Erythroblast (primary cell): ENCODE data around the gene ABLIM2.
"Not testable (repeated sequence)": the region's sequence is repeated elsewhere in the genome, so short reads cannot be mapped to it uniquely, and the experiment has no call there.

Experiments used
- DNase-seq, 2 experiments: peaks; one replicate each; lab custom pipeline; 2025; lab: John Stamatoyannopoulos, UW
- GATA1 ChIP-seq: IDR thresholded peaks from 2 replicates; pipeline ENCODE4 v1.6.1; 2011; ENCODE audit warnings: low read depth, mild to moderate bottlenecking, control low read depth, low read length, moderate library complexity
- POLR2A ChIP-seq: IDR thresholded peaks from 2 replicates; pipeline ENCODE4 v1.6.1; 2011; ENCODE audit warnings: mild to moderate bottlenecking, low read length

Gene ABLIM2

GRCh38 chr4:7945709-7946380 lies 212.8 kb downstream of the ABLIM2 start:
- TF ChIP-seq GATA1 (no peak), POLR2A (no peak)
- DNase-seq, result no peak

- no peak for DNase-seq
- TF ChIP-seq GATA1 (no peak), POLR2A (no peak)
Measured at GRCh38 chr4:7944599-7945220, 213.9 kb downstream of the ABLIM2 start.

- not testable (repeated sequence) for DNase-seq
Measured at GRCh38 chr4:7943688-7944087, 214.9 kb downstream of the ABLIM2 start.

- TF ChIP-seq POLR2A (no peak), GATA1 (no peak)
- no peak for DNase-seq
Measured at GRCh38 chr4:7943211-7943610, 215.4 kb downstream of the ABLIM2 start.

GRCh38 chr4:7941965-7942496 lies 216.6 kb downstream of the ABLIM2 start:
- no peak for DNase-seq
- TF ChIP-seq POLR2A (no peak), GATA1 (no peak)

GRCh38 chr4:7941111-7941964 lies 217.3 kb downstream of the ABLIM2 start:
- DNase-seq, result no peak
- TF ChIP-seq POLR2A, result no peak
- TF ChIP-seq GATA1, result no peak

- TF ChIP-seq POLR2A (no peak), GATA1 (no peak)
- peak; percentile 53 to 62 for DNase-seq
Measured at GRCh38 chr4:7939377-7940108, 219.1 kb downstream of the ABLIM2 start, which contains the start of gene AFAP1. Gene AFAP1 (minus strand): TSS chr4:7939861. CDS start chr4:7872078, 67,783 bp downstream.

- no peak for TF ChIP-seq GATA1
- no peak for TF ChIP-seq POLR2A
- DNase-seq, result no peak
Measured at GRCh38 chr4:7938609-7939376, 219.8 kb downstream of the ABLIM2 start.

GRCh38 chr4:7938266-7938608 lies 220.4 kb downstream of the ABLIM2 start:
- no peak for DNase-seq

GRCh38 chr4:7937006-7937405 lies 221.6 kb downstream of the ABLIM2 start:
- no peak for DNase-seq
- no peak for TF ChIP-seq POLR2A
- TF ChIP-seq GATA1, result no peak

More at GRCh38 chr4:7938266-7938608, 220.4 kb downstream of the ABLIM2 start:
- TF ChIP-seq GATA1, result no peak
- no peak for TF ChIP-seq POLR2A

- no peak for DNase-seq
- TF ChIP-seq POLR2A (no peak), GATA1 (no peak)
Measured at GRCh38 chr4:7933651-7934510, 224.7 kb downstream of the ABLIM2 start.

- TF ChIP-seq GATA1, result no peak
- TF ChIP-seq POLR2A, result no peak
- no peak for DNase-seq
Measured at GRCh38 chr4:7932287-7932686, 226.3 kb downstream of the ABLIM2 start.
